Caco-2 (cell line): Measurements from ENCODE around the gene SLC41A2. TPM values are rescaled to one million over a fixed set of nuclear protein-coding genes. Genes with fewer than 3 reads are reported as not detected.

Experiments
- BruUV-seq: library from RNA; stranded (reverse); fragments of 400-500 nt; replicated peaks from 2 replicates; lab custom pipeline; 2021; lab: Mats Ljungman, UMichigan
- CTCF ChIA-PET: fragments of 300-600 bp; sonication (Branson Sonifier 250); formaldehyde crosslinking; loops from one replicate; lab custom pipeline; 2022; ENCODE audit warnings: antibody characterized with exemption; lab: Charles Lee
- POLR2A ChIA-PET: fragments of 300-600 bp; sonication (Branson Sonifier 250); formaldehyde crosslinking; loops from one replicate; lab custom pipeline; 2022; ENCODE audit warnings: antibody characterized with exemption; lab: Charles Lee
- DNase-seq, 2 experiments: peaks; one replicate each; pipeline versions ENCODE4 v3.0.0 to v3.0.0-alpha.2; 2020 to 2022
- H3K27me3 ChIP-seq: replicated peaks from 2 replicates; pipeline ENCODE4 v1.6.0; 2011; ENCODE audit warnings: low read length; ENCODE audit not compliant: control insufficient read depth, insufficient read depth
- H3K36me3 ChIP-seq: 2 replicates; pipeline ENCODE4 v1.5.1; 2011; ENCODE audit warnings: low read length; ENCODE audit not compliant: control insufficient read depth, insufficient read depth
- H3K4me1 ChIP-seq: fragments of 250-450 bp; sonication (Bioruptor Pico); 2 replicates; pipeline ENCODE4 v1.5.1; 2020; ENCODE audit warnings: mild to moderate bottlenecking
- H3K4me3 ChIP-seq: 2 replicates; pipeline ENCODE4 v1.5.1; 2011; ENCODE audit warnings: low read depth, mild to moderate bottlenecking, control low read depth, low read length
- H3K9me3 ChIP-seq: fragments of 250-450 bp; sonication (Bioruptor Pico); 2 replicates; pipeline ENCODE4 v1.5.1; 2020; ENCODE audit warnings: mild to moderate bottlenecking, moderate library complexity
- H3K27ac Mint-ChIP-seq: one replicate; pipeline ENCODE4 v1.8.0; 2022; ENCODE audit warnings: mixed read lengths; ENCODE audit not compliant: unreplicated experiment
- H3K27me3 Mint-ChIP-seq: one replicate; pipeline ENCODE4 v1.8.0; 2022; ENCODE audit warnings: mixed read lengths; ENCODE audit not compliant: insufficient read depth, unreplicated experiment
- H3K36me3 Mint-ChIP-seq: one replicate; pipeline ENCODE4 v1.8.0; 2022; ENCODE audit warnings: mild to moderate bottlenecking, mixed read lengths; ENCODE audit not compliant: insufficient read depth, unreplicated experiment
- H3K4me1 Mint-ChIP-seq: one replicate; pipeline ENCODE4 v1.8.0; 2022; ENCODE audit warnings: low read depth, mixed read lengths; ENCODE audit not compliant: unreplicated experiment
- H3K4me3 Mint-ChIP-seq: one replicate; pipeline ENCODE4 v1.8.0; 2022; ENCODE audit warnings: mild to moderate bottlenecking, moderate library complexity, mixed read lengths; ENCODE audit not compliant: unreplicated experiment
- H3K9me3 Mint-ChIP-seq: one replicate; pipeline ENCODE4 v1.8.0; 2022; ENCODE audit warnings: mixed read lengths; ENCODE audit not compliant: unreplicated experiment
- intact Hi-C: fragments of 100-400 bp; cut with micrococcal nuclease; formaldehyde crosslinking; loops from one replicate; pipeline ENCODE4 v1.10.0; 2022; ENCODE audit not compliant: unreplicated experiment
- total RNA-seq: library from RNA; stranded (reverse); gene quantifications from 2 replicates; pipeline ENCODE4 v1.2.3, GENCODE V29; 2022
- TF ChIP-seq, protein P1 (sequence below), 2 experiments: fragments of 200-600 bp in 1 of 2; IDR thresholded peaks; 1 replicate in 1 of 2; 2 replicates in 1 of 2; pipeline versions ENCODE4 v1.5.1 to v1.8.0; 2011 to 2022; ENCODE audit warnings: antibody characterized with exemption in 1 of 2, control low read depth in 1 of 2, inconsistent platforms in 1 of 2, low read depth in 1 of 2, low read length in 1 of 2, mild to moderate bottlenecking in 1 of 2, moderate library complexity in 1 of 2; ENCODE audit not compliant: insufficient read depth in 1 of 2, severe bottlenecking in 1 of 2, unreplicated experiment in 1 of 2

The SLC41A2 gene
- total RNA-seq, 1 experiment from 2014 or later: 21.6 TPM

DNA sequence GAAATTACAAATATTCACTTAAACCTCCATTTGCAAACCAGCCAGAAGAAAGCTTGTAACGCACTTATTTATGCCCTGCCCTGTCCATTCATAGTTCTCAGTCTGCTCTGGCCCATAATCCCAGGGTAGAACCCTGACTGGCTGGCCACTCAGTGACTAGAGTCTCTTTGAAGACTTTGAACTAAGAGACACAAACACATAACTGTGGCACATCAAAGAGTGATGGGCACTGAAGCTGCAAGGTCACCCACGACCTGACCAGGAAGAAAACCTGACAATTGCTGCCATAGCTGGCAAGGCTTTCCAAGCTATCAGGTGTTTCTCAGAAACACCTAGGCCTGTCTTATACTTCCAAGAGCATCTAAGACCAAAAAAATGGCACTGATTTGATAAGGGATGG lies 28.7 kb downstream of the SLC41A2 start:
- DNase-seq: no peak
- H3K4me3 ChIP-seq: no peak overlapping the region
- no peaks in the 10 kb centered on the region for H3K9me3 Mint-ChIP-seq
- H3K4me3 Mint-ChIP-seq: no peak overlapping the region
- no peaks in the 10 kb centered on the region for H3K27me3 Mint-ChIP-seq
- H3K27ac Mint-ChIP-seq: no peak overlapping the region
- intact Hi-C loops: no loop called here
- no peaks in the 10 kb centered on the region for H3K4me1 ChIP-seq
- H3K36me3 Mint-ChIP-seq: no peaks in the 10 kb centered on the region
- ChIA-PET POLR2A (no interaction called here), CTCF (no interaction called here)
- no peaks in the 10 kb centered on the region for H3K4me1 Mint-ChIP-seq
- TF ChIP-seq, protein P1, sequence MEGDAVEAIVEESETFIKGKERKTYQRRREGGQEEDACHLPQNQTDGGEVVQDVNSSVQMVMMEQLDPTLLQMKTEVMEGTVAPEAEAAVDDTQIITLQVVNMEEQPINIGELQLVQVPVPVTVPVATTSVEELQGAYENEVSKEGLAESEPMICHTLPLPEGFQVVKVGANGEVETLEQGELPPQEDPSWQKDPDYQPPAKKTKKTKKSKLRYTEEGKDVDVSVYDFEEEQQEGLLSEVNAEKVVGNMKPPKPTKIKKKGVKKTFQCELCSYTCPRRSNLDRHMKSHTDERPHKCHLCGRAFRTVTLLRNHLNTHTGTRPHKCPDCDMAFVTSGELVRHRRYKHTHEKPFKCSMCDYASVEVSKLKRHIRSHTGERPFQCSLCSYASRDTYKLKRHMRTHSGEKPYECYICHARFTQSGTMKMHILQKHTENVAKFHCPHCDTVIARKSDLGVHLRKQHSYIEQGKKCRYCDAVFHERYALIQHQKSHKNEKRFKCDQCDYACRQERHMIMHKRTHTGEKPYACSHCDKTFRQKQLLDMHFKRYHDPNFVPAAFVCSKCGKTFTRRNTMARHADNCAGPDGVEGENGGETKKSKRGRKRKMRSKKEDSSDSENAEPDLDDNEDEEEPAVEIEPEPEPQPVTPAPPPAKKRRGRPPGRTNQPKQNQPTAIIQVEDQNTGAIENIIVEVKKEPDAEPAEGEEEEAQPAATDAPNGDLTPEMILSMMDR (IDR thresholded peaks at IDR 0.05; ENCODE audit: insufficient read depth in 1 of 2, low read depth in 1 of 2, low read length in 1 of 2, severe bottlenecking in 1 of 2, unreplicated experiment in 1 of 2): no peak
- no peaks in the 10 kb centered on the region for H3K27me3 ChIP-seq
- H3K36me3 ChIP-seq: no peaks in the 10 kb centered on the region
- H3K9me3 ChIP-seq: no peaks in the 10 kb centered on the region
- BruUV-seq: no TSS peak

DNA sequence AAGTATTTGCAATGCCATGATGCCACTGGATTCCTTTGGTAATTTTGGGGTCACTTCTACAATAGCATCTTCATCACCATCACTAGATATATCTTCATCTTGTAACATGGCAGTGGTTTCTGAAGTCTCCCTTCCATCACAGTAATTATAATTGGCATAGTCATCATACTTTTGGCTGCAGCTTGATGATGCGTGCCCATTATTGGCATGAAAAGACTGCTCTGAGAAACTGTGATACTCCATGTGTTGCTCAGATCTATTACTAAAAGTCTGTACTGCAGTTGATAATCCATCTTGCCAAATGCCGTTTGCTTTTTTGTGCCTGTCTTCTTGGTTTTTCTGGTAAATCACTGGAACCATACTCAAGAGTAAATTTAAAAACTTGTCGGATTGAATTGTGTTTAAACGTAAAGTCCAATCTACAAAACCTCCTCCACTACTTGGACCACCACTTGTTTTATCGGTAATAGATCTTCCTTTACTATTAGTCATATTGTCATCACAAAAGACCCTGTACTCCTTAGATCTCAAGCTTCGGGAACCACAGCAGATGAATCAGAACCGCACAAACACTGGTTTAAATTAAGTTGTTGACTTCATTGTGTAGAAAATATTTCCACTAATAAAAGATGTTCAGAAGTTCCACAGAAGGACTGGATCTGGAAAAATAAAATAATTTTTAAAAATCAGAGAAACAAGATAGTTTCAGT lies 29.9 kb downstream of the SLC41A2 start:
- Mint-ChIP-seq H3K9me3 (no peaks in the 10 kb centered on the region), H3K36me3 (no peaks in the 10 kb centered on the region), H3K27me3 (no peaks in the 10 kb centered on the region), H3K27ac (no peak overlapping the region), H3K4me1 (no peaks in the 10 kb centered on the region), H3K4me3 (no peak overlapping the region)
- BruUV-seq: no TSS peak
- H3K36me3 ChIP-seq: no peaks in the 10 kb centered on the region
- no peaks in the 10 kb centered on the region; the same call in 1 of the 2 replicates for H3K9me3 ChIP-seq
- no peaks in the 10 kb centered on the region for H3K4me1 ChIP-seq
- TF ChIP-seq, protein P1 (IDR thresholded peaks at IDR 0.05; ENCODE audit: insufficient read depth in 1 of 2, low read depth in 1 of 2, low read length in 1 of 2, severe bottlenecking in 1 of 2, unreplicated experiment in 1 of 2): no peak
- DNase-seq: no peak
- H3K4me3 ChIP-seq: no peak overlapping the region
- no peaks in the 10 kb centered on the region for H3K27me3 ChIP-seq
- ChIA-PET POLR2A (no interaction called here), CTCF (no interaction called here)
- intact Hi-C loops: no loop called here

DNA sequence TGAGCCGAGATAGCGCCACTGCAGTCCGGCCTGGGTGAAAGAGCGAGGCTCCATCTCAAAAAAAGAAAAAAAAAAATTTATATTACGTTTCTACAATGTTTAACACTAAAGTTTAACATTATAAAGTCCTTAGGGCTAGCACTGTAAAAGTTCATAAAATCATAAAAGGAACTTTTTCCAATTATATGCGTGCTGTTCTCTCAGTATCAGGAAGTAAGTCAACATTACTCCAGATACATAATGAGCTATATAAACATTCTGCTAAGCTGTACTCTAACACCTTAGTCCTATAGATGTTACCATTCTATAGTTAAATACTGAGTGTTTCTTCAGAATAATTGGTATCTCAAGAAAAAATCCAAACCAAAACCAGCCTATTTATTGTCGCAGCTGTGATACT lies 32.6 kb downstream of the SLC41A2 start:
- no peak for DNase-seq
- Mint-ChIP-seq H3K27me3 (no peaks in the 10 kb centered on the region), H3K4me1 (no peaks in the 10 kb centered on the region), H3K36me3 (no peaks in the 10 kb centered on the region), H3K9me3 (peaks cover 16% of the 10 kb centered on the region), H3K27ac (no peak overlapping the region), H3K4me3 (no peak overlapping the region)
- ChIA-PET POLR2A (no interaction called here), CTCF (no interaction called here)
- TF ChIP-seq, protein P1 (IDR thresholded peaks at IDR 0.05; ENCODE audit: insufficient read depth in 1 of 2, low read depth in 1 of 2, low read length in 1 of 2, severe bottlenecking in 1 of 2, unreplicated experiment in 1 of 2): no peak
- Histone ChIP-seq H3K9me3 (peaks cover 7% of the 10 kb centered on the region; the same call in 1 of the 2 replicates), H3K4me1 (no peaks in the 10 kb centered on the region), H3K27me3 (no peaks in the 10 kb centered on the region), H3K4me3 (no peak overlapping the region), H3K36me3 (no peaks in the 10 kb centered on the region)
- no TSS peak for BruUV-seq
- intact Hi-C loops: no loop called here
